ENCODE results near the gene FZD1.

FZD1 gene

GRCh38 chr7:91233212-91233611 lies 31.0 kb upstream of the FZD1 start:
- TF ChIP-seq CTCF (IDR thresholded peaks at IDR 0.05; ENCODE audit: control extremely low read depth, extremely low read depth, low read depth, missing control alignments): no peak
- no peak for DNase-seq (ENCODE audit: extremely low spot score)
- ChIA-PET CTCF (interaction anchor here (0.8 to 1.8 kb wide), 2 partner anchors 9 to 11 kb away, joined by 3 to 5 read pairs; no protein-coding TSS in a partner anchor), POLR2A (no interaction called here)

GRCh38 chr7:91235211-91235832 lies 28.9 kb upstream of the FZD1 start:
- ChIA-PET POLR2A (no interaction called here), CTCF (interaction anchor here (1.7 kb wide), 1 partner anchor 23 kb away, joined by 3 read pairs; no protein-coding TSS in a partner anchor)
- no peak for DNase-seq (ENCODE audit: extremely low spot score)

GRCh38 chr7:91239171-91239604 lies 25.0 kb upstream of the FZD1 start:
- no peak for TF ChIP-seq CTCF (IDR thresholded peaks at IDR 0.05; ENCODE audit: control extremely low read depth, extremely low read depth, low read depth, missing control alignments)
- POLR2A ChIA-PET: no interaction called here
- CTCF ChIA-PET: interaction anchor here (1.3 to 1.4 kb wide), 2 partner anchors 8 to 11 kb away, joined by 4 to 7 read pairs; no protein-coding TSS in a partner anchor
- DNase-seq (ENCODE audit: extremely low spot score): no peak

More at GRCh38 chr7:91235211-91235832, 28.9 kb upstream of the FZD1 start:
- TF ChIP-seq CTCF (IDR thresholded peaks at IDR 0.05; ENCODE audit: control extremely low read depth, extremely low read depth, low read depth, missing control alignments): no peak

GRCh38 chr7:91239772-91240171 lies 24.5 kb upstream of the FZD1 start:
- ChIA-PET POLR2A (no interaction called here), CTCF (interaction anchor here (1.0 to 1.4 kb wide), 3 partner anchors 9 to 11 kb away, joined by 3 to 7 read pairs (median 4); no protein-coding TSS in a partner anchor)
- TF ChIP-seq CTCF (IDR thresholded peaks at IDR 0.05; ENCODE audit: control extremely low read depth, extremely low read depth, low read depth, missing control alignments): no peak
- no peak for DNase-seq (ENCODE audit: extremely low spot score)

- no peak for DNase-seq (ENCODE audit: extremely low spot score)
- TF ChIP-seq CTCF (IDR thresholded peaks at IDR 0.05; ENCODE audit: control extremely low read depth, extremely low read depth, low read depth, missing control alignments): no peak
- POLR2A ChIA-PET: no interaction called here
- CTCF ChIA-PET: interaction anchor here (1.0 to 1.4 kb wide), 3 partner anchors 9 to 12 kb away, joined by 3 to 7 read pairs (median 4); no protein-coding TSS in a partner anchor
Measured at GRCh38 chr7:91240376-91240941, 23.8 kb upstream of the FZD1 start.

GRCh38 chr7:91242097-91242844 lies 22.0 kb upstream of the FZD1 start:
- DNase-seq (ENCODE audit: extremely low spot score): no peak
- no peak for TF ChIP-seq CTCF (IDR thresholded peaks at IDR 0.05; ENCODE audit: control extremely low read depth, extremely low read depth, low read depth, missing control alignments)

More at GRCh38 chr7:91242097-91242844, 22.0 kb upstream of the FZD1 start:
- ChIA-PET CTCF (interaction anchor here (1.0 to 3.3 kb wide), 3 partner anchors 9 to 12 kb away, joined by 3 to 9 read pairs (median 5); no protein-coding TSS in a partner anchor), POLR2A (no interaction called here)

Data from GM10248 (cell line).